Activated naive CD4-positive, alpha-beta T cell treated with anti-CD3 and anti-CD28 coated beads, Interleukin-2, amount 50 U/mL, for 72 hours (primary cell): ENCODE results near the gene COL20A1. TPM values are rescaled to one million over a fixed set of nuclear protein-coding genes. Genes with fewer than 3 reads are reported as not detected.

Experiments used
- ATAC-seq, 2 donors: fragments of 150-1000 bp; cut with Tn5 transposase; 2 replicates each; pipeline ENCODE4 v1.10.0; 2021; ENCODE audit warnings: mild to moderate bottlenecking in 2 of 2, moderate library complexity in 2 of 2
- DNase-seq, 2 donors: peaks; one replicate each; pipeline ENCODE4 v3.0.0; 2021 to 2022; ENCODE audit warnings: low spot score in 2 of 2
- H3K27ac Mint-ChIP-seq, 2 donors: one replicate each; pipeline ENCODE4 v1.8.0; 2022; ENCODE audit warnings: mild to moderate bottlenecking in 2 of 2, mixed read lengths in 2 of 2
- H3K36me3 Mint-ChIP-seq, 2 donors: one replicate each; pipeline ENCODE4 v1.8.0; 2022; ENCODE audit warnings: mixed read lengths in 2 of 2
- H3K9me3 Mint-ChIP-seq, 2 donors: one replicate each; pipeline ENCODE4 v1.8.0; 2022; ENCODE audit warnings: mixed read lengths in 2 of 2
- total RNA-seq, 2 donors: library from RNA; stranded (reverse); gene quantifications; one replicate each; pipeline ENCODE4 v1.2.3, GENCODE V29; 2022

The COL20A1 gene
- total RNA-seq, 2 donors from 2014 or later = 0.09 TPM; not detected in 1

DNA sequence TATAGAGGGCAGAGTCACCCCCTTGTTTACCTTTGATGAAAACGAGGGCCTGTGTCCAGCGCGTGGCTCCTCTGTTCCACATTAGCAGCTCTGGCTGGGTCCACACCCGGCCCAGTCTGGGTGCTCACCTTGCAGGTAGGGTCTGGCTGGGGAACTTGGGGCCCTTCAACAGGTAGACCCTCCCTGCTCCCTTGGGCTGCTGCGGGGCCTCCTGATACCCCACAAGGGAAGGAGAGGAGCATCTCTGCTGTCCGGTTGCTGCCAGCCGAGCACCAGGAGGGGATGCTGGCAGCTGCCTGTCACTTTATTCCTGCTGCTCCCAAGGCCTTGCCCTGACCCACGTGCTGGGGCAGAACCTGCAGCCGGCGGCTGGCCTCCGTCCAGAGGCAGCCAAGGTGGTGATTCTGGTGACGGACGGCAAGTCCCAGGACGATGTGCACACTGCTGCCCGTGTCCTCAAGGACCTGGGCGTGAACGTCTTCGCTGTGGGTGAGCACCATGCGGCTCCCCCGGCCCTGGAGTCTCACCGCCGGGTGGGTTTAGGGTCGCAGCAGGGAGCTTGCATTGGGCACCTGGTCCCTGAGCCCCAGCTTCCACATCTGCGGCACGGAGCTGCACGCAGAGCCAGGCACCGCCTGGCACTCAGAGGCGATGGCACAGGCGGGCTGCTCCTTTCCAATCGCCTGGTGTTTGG lies 15.4 kb downstream of the COL20A1 start:
- Mint-ChIP-seq H3K9me3 (no peaks in the 10 kb centered on the region), H3K36me3 (no peaks in the 10 kb centered on the region), H3K27ac (no peak overlapping the region)
- DNase-seq = no peak
- no peak for ATAC-seq

DNA sequence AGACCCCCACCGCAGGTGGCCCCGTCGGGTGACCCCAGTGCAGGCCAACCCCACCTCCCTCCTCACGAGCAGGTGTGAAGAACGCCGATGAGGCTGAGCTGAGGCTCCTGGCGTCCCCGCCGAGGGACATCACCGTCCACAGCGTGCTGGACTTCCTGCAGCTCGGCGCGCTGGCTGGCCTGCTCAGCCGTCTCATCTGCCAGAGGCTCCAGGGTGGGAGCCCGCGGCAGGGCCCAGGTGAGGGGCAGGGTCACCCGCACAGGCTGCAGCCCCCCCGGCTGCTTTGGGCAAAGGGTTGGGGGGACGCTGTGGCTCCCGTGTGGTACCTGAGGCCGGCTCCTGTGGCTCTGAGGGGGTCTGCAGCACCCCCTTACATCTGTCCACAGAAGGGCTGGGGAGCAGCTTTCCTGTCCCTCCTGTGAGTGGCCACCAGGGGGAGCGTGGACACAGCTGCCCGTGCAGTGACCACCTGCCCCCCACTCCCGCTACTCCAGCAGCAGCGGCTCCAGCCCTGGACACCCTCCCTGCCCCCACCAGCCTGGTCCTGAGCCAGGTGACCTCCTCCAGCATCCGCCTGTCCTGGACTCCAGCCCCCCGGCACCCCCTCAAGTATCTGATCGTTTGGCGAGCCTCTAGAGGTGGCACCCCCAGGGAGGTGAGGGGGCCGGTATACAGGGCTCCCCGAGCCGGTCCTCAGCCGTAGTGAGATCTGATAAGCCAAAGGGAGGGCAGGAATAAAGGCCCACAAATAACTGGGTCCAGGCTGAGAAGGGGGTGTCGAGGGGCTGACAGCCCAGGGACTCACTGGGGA lies 16.5 kb downstream of the COL20A1 start:
- peak; percentile 45 to 53 for ATAC-seq
- no peak overlapping the region for H3K27ac Mint-ChIP-seq
- DNase-seq = peak in 1 of 2 donors; percentile 34
- no peaks in the 10 kb centered on the region for H3K9me3 Mint-ChIP-seq
- no peaks in the 10 kb centered on the region for H3K36me3 Mint-ChIP-seq

DNA sequence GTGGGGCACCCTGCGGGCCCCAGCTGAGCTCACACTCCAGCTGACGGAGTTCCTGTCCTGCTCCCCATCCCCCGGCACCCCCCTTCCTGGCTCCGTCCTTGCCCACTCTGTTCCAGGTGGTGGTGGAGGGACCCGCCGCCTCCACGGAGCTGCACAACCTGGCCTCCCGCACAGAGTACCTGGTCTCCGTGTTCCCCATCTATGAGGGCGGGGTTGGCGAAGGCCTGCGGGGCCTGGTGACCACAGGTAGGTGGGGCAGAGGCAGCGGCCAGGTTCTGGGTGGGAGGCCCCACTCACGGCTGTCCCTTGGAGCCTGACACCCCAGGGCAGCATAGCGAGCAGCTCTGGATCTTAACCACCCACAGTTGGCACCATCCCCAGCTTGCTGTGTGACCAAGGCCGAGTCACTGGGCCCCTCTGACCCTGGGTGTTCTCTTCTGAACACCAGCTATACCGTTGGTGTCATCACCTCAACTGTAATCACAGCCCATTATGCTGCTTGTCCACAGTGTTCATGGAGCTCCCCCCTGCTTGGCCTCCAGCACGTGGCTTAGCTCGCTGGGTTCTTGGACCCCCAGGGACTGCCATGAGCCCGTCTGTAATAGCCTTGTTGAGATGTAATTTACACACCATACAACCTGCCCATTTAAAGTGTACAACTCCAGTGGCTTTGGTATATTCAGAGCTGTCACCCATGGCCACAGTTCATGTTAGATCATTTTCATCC lies 17.4 kb downstream of the COL20A1 start:
- Mint-ChIP-seq H3K36me3 (no peaks in the 10 kb centered on the region), H3K27ac (no peak overlapping the region), H3K9me3 (no peaks in the 10 kb centered on the region)
- no peak for DNase-seq
- no peak for ATAC-seq

DNA sequence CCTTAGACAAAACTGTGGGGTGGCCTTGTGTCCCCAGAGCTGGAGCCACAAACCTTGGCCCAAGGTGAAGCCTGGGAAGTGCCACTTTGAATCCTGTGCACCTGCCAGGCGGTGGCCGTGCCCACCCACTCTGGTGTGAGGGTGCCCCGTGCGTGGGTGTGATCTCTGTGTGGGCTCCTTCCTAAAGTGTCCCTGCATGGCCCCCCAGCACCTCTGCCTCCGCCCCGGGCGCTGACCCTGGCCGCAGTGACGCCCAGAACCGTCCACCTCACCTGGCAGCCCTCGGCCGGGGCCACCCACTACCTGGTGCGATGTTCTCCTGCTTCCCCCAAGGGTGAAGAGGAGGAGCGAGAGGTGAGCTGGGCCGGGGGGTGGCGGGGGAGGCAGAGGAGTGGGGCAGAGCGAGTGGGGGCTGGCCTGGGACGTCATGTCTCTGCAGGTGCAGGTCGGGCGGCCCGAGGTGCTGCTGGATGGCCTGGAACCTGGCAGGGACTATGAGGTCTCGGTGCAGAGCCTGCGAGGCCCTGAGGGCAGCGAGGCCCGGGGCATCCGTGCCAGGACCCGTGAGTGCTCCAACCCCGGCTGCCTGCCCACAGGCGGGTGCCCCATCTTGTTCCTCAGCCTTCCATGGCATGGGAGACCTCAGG lies 18.3 kb downstream of the COL20A1 start:
- H3K9me3 Mint-ChIP-seq = no peaks in the 10 kb centered on the region
- DNase-seq (no peak), ATAC-seq (no peak)
- no peak overlapping the region for H3K27ac Mint-ChIP-seq
- no peaks in the 10 kb centered on the region for H3K36me3 Mint-ChIP-seq

DNA sequence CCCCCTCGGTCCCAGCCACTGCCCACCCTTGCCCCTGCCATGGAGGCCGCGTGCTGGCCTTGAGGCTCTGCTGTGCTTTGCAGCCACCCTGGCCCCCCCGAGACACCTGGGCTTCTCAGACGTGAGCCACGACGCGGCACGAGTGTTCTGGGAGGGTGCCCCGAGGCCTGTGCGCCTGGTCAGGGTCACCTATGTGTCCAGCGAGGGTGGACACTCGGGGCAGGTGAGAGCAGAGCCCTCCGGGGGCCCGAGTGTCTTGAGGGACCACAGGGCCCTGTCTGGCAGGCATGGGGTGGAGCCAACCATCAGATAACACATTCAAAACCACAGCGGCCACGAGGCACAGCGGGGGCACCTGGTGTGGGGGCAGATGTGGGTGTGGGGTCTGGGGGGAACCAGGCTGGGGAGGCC lies 18.9 kb downstream of the COL20A1 start:
- Mint-ChIP-seq H3K9me3 (no peaks in the 10 kb centered on the region), H3K27ac (no peak overlapping the region), H3K36me3 (no peaks in the 10 kb centered on the region)
- DNase-seq = no peak
- ATAC-seq = no peak

DNA sequence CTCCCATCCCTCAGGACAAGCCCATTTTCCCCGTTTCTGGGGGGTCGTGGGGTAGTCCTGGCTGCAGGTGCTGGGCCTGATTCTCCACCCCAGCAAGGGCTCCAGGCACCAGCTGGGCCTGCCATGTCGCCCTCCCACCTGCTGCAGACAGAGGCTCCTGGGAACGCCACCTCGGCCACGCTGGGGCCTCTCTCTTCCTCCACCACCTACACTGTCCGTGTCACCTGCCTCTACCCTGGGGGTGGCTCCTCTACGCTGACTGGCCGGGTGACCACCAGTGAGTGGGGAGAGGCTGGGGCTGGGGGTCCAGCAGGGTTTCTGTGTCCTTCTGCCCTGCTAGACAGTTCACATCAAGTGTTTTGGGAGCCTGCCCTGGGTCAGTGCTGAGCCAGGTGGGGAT lies 19.3 kb downstream of the COL20A1 start:
- no peak for DNase-seq
- Mint-ChIP-seq H3K27ac (no peak overlapping the region), H3K36me3 (no peaks in the 10 kb centered on the region), H3K9me3 (no peaks in the 10 kb centered on the region)
- ATAC-seq = no peak

DNA sequence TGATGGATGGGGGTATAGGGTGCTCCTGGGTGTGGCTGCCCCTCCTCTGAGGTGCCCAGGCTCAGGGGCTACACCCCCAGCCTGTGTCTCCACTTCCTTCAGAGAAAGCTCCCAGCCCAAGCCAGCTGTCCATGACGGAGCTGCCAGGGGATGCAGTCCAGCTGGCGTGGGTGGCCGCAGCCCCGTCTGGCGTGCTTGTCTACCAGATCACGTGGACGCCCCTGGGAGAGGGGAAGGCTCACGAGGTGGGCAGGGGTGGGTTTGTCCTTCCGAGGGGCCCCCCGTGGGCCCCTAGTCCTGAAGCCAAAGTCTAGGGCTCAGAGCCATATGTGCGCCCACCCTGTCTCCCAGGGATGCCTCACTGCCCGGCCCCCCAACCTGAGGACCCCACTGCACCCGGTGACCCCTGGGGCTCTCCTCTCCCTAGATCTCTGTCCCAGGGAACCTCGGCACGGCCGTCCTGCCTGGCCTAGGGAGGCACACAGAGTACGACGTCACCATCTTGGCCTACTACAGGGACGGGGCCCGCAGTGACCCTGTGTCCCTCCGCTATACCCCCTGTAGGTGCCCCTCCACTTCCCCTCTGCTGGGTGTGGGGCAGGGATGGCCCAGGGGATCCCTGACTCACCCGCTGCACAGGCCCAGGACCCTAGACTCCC lies 19.8 kb downstream of the COL20A1 start:
- Mint-ChIP-seq H3K36me3 (no peaks in the 10 kb centered on the region), H3K27ac (no peak overlapping the region), H3K9me3 (no peaks in the 10 kb centered on the region)
- DNase-seq = no peak
- no peak for ATAC-seq

DNA sequence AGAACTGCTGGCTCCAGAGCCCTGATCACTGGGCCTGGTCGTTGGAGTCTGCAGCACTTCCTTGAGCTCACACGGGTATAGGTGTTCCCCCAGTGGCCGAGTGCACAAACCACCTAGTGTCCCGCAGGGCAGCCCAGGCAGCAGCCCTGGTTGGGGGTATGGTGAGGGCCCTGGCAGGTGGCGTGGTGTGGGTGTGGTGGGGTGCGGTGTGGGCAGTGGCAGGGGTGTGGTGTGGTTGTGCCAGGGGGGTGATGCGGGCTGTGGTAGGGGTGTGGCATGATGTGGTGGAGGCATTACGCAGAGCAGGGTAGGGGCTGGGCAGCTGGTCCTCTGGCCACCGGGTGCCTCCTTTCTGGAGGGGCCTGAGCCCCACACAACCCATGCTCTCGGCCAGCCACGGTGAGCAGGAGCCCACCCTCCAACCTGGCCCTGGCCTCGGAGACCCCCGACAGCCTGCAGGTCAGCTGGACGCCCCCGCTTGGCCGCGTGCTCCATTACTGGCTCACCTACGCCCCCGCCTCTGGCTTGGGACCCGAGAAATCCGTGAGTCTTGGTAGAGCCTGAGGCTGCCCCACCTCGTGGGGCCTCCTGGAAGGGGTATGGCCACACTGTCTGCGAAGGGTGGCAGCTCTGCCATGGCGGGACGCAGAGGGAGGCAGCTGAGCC lies 20.5 kb downstream of the COL20A1 start:
- no peaks in the 10 kb centered on the region for H3K36me3 Mint-ChIP-seq
- ATAC-seq = no peak
- DNase-seq = no peak
- H3K9me3 Mint-ChIP-seq = no peaks in the 10 kb centered on the region
- no peak overlapping the region for H3K27ac Mint-ChIP-seq

DNA sequence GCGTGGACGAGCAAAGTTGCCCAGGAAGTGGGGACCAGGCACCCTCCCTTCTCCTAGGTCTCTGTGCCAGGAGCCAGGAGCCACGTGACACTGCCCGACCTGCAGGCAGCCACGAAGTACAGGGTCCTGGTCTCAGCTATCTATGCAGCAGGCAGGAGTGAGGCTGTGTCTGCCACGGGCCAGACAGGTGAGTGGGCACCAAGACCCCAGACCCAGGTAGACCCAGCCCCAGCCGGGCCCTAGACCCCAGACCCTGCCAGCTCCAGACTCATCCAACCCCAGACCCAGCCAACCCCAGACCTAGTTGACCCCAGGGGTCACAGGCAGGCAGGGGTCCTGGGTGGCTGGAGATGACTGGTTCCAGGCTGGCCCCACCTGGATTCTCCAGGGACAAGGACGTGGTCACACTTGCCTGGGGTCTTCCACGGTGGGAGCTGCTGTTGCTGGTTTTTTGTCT lies 21.1 kb downstream of the COL20A1 start:
- H3K9me3 Mint-ChIP-seq = no peaks in the 10 kb centered on the region
- no peaks in the 10 kb centered on the region for H3K36me3 Mint-ChIP-seq
- no peak overlapping the region for H3K27ac Mint-ChIP-seq
- ATAC-seq (no peak), DNase-seq (no peak)

DNA sequence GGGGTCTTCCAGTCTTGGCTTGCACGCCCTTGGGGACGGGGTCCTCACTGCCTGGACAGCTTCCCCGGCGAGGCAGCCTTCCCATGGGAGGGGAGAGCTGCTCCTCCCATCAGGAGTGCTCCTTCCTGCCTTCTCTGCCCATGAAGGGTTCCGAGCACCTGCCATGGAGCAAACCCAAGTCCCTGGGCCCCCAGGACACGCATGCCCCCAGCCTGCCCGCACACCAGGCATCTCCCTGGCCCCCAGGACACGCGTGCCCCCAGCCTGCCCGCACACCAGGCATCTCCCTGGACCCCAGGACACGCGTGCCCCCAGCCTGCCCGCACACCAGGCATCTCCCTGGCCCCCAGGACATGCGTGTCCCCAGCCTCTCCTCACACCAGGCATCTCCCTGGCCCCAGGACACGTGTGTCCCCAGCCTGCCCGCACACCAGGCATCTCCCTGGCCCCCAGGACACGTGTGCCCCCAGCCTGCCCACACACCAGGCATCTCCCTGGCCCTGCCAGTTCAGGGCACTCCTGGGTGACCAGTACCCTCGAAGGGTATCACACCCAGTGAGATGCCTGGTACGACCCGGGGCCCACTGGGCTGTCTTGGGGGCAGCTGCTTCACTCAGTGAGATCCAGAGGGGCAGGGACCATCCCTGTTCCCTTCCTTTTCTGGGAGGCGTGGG lies 21.7 kb downstream of the COL20A1 start:
- ATAC-seq (no peak), DNase-seq (no peak)
- no peak overlapping the region for H3K27ac Mint-ChIP-seq
- no peaks in the 10 kb centered on the region for H3K36me3 Mint-ChIP-seq
- no peaks in the 10 kb centered on the region for H3K9me3 Mint-ChIP-seq

DNA sequence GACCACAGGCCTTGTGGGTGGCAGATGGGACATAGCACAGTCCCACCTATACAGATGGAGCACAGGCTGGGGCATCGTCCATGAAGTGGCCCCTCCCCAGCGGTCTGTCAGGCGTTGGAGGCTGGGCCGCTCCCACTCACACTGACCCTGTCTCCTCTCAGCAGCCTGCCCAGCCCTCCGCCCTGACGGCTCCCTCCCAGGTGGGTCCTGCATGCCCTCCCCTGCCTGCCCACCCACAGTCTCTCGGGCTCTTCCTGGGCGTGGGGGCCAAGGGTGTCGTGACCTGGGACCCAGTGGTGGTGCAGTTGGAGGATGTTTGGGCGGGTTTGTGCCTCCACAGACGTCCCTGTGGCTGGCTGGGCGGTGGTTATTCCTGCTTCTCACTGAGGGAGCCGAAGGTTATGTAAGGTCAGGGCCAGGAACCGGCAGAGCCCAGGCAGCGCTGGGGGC lies 22.3 kb downstream of the COL20A1 start:
- Mint-ChIP-seq H3K27ac (no peak overlapping the region), H3K36me3 (no peaks in the 10 kb centered on the region), H3K9me3 (no peaks in the 10 kb centered on the region)
- DNase-seq (no peak), ATAC-seq (no peak)

DNA sequence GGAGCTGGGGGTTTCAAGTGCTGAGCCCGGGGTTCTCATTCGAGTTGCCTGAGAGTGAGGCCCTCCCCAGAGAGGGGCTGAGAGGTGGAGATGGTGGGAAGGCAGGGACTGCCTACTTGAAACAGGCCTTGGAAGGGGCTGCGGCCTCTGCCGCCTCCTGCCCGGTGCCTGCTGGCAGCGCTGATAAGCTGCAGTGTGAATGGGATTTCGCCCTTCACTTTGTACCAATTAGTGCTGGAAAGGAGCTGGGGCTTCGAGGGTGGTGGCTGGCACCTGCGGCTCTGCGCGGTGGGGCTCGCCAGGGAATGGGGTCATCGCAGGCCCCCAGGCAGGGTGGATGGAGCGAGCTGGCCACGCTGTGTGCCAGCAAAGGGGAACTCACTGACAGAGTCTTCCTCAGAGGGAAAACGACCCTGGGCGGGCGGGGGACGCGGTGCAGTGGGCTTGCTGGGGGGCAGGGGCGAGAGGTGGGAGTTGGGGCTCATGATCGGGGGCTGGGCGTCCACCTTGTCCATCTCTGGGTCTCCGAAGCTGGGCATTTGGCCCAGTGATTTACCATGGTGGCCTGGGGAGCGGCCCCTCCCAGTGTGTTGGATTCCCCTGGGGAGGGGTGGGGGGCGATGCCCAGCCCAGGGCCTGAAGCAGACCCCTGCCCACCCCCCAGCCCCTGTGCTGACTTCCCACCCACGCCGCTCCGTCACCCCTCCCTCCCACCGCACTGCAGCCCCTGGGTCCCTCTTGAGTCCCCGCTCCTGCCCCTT lies 22.9 kb downstream of the COL20A1 start:
- Mint-ChIP-seq H3K27ac (peak overlapping the region in 1 of 2 donors; percentile 14), H3K36me3 (no peaks in the 10 kb centered on the region), H3K9me3 (no peaks in the 10 kb centered on the region)
- ATAC-seq (no peak), DNase-seq (peak in 1 of 2 donors; percentile 51)

DNA sequence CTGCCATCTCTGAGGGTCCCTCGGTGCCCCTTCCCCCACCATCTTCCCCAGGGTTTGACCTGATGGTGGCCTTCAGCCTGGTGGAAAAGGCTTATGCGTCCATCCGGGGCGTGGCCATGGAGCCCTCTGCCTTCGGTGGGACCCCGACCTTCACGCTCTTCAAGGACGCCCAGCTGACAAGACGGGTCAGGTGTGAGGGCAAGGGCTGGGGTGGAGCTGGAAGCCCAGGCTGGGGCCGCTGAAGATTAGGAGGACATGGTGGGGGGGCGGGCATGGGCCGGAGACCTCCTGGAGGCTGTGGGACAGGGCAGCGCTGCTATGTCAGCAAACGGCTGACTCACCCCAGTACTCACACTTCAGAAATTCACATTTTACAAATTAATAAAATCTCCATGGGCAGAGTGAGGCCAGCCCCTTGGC lies 23.5 kb downstream of the COL20A1 start:
- H3K27ac Mint-ChIP-seq = no peak overlapping the region
- no peaks in the 10 kb centered on the region for H3K36me3 Mint-ChIP-seq
- no peaks in the 10 kb centered on the region for H3K9me3 Mint-ChIP-seq
- DNase-seq = peak in 1 of 2 donors; percentile 28
- no peak for ATAC-seq

DNA sequence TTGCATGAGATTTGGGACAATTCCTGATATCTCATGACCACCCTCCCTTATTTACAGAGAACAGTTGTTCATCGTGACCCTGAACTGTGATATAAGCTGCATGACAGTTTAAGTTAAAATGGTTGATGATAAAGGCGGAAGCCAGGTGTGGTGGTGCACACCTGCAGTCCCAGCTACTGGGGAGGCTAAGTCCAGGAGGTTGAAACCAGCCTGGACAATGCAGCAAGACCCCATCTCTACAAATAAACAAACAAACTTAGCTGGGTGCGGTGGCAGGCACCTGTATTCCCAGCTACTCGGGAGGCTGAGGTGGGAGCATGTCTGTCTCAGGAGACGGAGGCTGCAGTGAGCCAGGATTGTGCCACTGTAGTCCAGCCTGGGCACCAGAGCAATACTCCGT lies 24.1 kb downstream of the COL20A1 start:
- no peak overlapping the region for H3K27ac Mint-ChIP-seq
- ATAC-seq (no peak), DNase-seq (no peak)
- no peaks in the 10 kb centered on the region for H3K36me3 Mint-ChIP-seq
- H3K9me3 Mint-ChIP-seq = no peaks in the 10 kb centered on the region
